Colonic mucosa (tissue), 4 donors: Measurements from ENCODE around the gene SLC16A8. TPM values are rescaled to one million over a fixed set of nuclear protein-coding genes. Genes with fewer than 3 reads are reported as not detected.

Source experiments
- DNase-seq: peaks from one replicate; pipeline ENCODE4 v3.0.0-alpha.2; 2020
- H3K27ac ChIP-seq: fragments of 200-600 bp; one replicate; pipeline ENCODE4 v1.8.0; 2021
- H3K27me3 ChIP-seq: fragments of 200-600 bp; one replicate; pipeline ENCODE4 v1.8.0; 2021
- H3K36me3 ChIP-seq: fragments of 200-600 bp; one replicate; pipeline ENCODE4 v1.8.0; 2021
- H3K4me1 ChIP-seq: fragments of 200-600 bp; one replicate; pipeline ENCODE4 v1.8.0; 2021; ENCODE audit warnings: mild to moderate bottlenecking
- H3K4me3 ChIP-seq: fragments of 200-600 bp; one replicate; pipeline ENCODE4 v1.8.0; 2021
- H3K9ac ChIP-seq, 2 donors: one replicate each; pipeline ENCODE4 v1.7.0; 2013; ENCODE audit warnings: control low read depth in 2 of 2, low read depth in 2 of 2, low read length in 2 of 2
- H3K9me3 ChIP-seq: fragments of 200-600 bp; one replicate; pipeline ENCODE4 v1.8.0; 2021
- intact Hi-C: fragments of 100-400 bp; cut with DNase I; formaldehyde crosslinking; loops from one replicate; pipeline ENCODE4 v1.14.1; 2022
- total RNA-seq, 2 donors: library from RNA; stranded (reverse); fragmentation: NEBNext Ultra II Directional in 1 of 2; extraction: Animal tissue kit (Norgen Biotek cat#: 25700) in 1 of 2; gene quantifications; one replicate each; pipeline ENCODE4 v1.2.1, GENCODE V29; 2021
- TF ChIP-seq, protein P1 (sequence below): fragments of 200-600 bp; IDR thresholded peaks from one replicate; pipeline ENCODE4 v1.8.0; 2022; ENCODE audit warnings: antibody characterized with exemption, mild to moderate bottlenecking
- donor health status: healthy.
- donor health status: DM: no; HTN: no; CAD: no.
- donor health status: DM: no; HTN: no; CAD: no.

SLC16A8 gene
- total RNA-seq, 2 donors from 2014 or later: 0.27 TPM; not detected in 1

DNA sequence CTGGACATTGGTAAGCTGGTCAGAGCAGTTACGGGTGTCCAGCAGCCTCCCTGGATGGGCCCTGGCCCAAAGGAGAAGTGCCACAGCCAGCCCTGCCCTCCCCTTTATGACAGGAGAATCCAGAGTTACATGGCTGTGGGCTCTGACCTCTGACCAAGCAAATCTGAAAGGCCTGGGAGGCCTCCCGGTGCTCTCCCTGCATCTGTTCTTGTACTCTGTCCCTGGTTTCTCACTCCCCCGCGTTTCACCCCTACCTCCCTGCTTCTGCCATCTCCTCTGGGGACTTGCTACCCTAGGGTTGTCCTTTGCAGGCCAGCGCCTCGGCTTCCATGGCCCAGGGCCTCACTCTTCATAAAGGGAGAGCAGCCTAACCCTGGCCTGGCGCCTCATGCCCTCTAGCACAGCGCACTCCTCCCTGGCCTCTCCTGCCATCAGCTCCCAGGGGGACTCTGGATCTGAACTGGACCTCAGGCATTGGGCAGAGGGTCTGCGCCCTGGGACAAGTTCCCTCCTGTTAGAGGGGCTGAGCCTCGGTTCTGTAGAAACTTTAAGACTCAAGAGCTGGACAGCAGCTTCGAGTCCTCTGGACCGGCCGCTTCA is 16.1 kb downstream of the SLC16A8 start:
- Histone ChIP-seq H3K4me1 (no peaks in the 10 kb centered on the region), H3K27me3 (no peaks in the 10 kb centered on the region), H3K4me3 (no peak overlapping the region), H3K9me3 (no peaks in the 10 kb centered on the region), H3K27ac (no peak overlapping the region), H3K9ac (no peak overlapping the region), H3K36me3 (peaks cover 11% of the 10 kb centered on the region)
- TF ChIP-seq, protein P1, sequence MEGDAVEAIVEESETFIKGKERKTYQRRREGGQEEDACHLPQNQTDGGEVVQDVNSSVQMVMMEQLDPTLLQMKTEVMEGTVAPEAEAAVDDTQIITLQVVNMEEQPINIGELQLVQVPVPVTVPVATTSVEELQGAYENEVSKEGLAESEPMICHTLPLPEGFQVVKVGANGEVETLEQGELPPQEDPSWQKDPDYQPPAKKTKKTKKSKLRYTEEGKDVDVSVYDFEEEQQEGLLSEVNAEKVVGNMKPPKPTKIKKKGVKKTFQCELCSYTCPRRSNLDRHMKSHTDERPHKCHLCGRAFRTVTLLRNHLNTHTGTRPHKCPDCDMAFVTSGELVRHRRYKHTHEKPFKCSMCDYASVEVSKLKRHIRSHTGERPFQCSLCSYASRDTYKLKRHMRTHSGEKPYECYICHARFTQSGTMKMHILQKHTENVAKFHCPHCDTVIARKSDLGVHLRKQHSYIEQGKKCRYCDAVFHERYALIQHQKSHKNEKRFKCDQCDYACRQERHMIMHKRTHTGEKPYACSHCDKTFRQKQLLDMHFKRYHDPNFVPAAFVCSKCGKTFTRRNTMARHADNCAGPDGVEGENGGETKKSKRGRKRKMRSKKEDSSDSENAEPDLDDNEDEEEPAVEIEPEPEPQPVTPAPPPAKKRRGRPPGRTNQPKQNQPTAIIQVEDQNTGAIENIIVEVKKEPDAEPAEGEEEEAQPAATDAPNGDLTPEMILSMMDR: no peak
- intact Hi-C loops: no loop called here
- DNase-seq: no peak

DNA sequence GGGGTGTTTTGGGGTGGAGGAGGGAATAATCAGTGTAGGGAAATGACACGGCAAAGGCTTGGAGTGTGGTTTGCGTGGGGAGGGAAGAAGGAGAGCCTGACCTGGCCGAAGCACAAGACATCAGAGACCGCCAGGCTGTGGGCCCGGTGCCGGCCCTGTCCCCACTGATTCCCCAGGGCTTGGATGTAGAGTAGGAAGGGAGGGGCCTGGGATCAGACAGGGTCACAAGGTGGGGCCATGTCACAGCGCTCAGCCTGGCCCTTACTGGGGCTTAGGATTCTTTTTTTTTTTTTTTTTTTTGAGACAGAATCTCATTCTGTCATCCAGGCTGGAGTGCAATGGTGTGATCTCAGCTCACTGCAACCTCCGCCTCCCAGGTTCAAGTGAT is 17.0 kb downstream of the SLC16A8 start:
- intact Hi-C loops: no loop called here
- Histone ChIP-seq H3K9ac (no peak overlapping the region), H3K36me3 (peaks cover 11% of the 10 kb centered on the region), H3K4me1 (no peaks in the 10 kb centered on the region), H3K27me3 (no peaks in the 10 kb centered on the region), H3K4me3 (no peak overlapping the region), H3K9me3 (no peaks in the 10 kb centered on the region), H3K27ac (no peak overlapping the region)
- DNase-seq: no peak
- TF ChIP-seq, protein P1: no peak

DNA sequence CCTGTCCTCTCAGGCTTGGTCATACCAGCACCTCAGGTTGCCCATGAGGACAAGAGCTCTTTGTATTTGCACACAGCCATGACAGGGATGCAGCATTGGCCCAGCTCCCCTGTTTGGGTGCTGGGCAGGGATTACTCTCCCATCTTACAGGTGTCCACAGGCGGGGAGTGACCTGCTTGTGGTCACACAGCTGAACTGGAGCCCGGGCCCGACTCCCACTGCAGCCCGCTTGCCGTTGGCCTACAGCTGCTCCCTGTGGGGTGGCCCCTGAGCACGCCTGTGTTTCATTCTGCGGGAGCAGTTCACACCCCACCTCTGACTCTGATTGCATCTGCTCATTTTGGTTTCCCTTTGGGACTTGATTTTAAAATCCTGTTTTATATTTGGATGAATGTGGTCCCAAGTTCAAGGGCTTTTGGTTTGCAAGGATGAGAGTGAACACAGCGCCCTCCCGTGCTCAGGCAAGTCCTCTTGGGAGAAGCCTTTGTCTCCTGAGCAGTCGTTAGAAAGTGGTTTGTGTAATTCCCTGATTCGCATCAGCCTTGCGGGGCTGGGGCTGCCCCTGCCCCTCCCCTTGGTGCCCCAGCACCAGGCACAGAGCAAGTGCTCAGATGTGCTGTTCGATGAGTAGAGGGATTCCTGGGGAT is 17.5 kb downstream of the SLC16A8 start:
- DNase-seq: no peak
- H3K36me3 ChIP-seq: peaks cover 6% of the 10 kb centered on the region
- H3K27me3 ChIP-seq: no peaks in the 10 kb centered on the region
- H3K9me3 ChIP-seq: no peaks in the 10 kb centered on the region
- TF ChIP-seq, protein P1: no peak
- H3K9ac ChIP-seq: no peak overlapping the region
- intact Hi-C loops: no loop called here
- H3K27ac ChIP-seq: no peak overlapping the region
- no peaks in the 10 kb centered on the region for H3K4me1 ChIP-seq
- no peak overlapping the region for H3K4me3 ChIP-seq

DNA sequence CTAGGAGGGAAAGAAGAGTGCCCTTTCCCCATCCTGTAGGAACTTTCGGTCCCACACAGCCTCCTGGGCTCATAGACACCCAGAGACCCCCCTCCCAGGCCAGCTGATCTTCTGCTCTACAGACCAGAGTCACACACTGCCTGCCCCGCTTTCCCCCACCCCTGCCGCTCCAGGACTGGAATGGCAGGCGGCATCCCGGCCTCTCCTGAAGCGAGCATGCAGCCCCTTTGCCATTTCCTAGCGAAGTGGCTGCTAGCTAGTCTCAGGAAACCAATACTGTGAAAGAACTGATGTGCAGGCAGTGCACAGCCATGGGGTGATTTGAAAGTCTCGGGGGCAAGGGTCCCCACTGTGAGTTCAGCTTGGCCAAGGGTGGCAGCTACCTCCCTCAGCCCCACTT is 18.4 kb downstream of the SLC16A8 start:
- no peak overlapping the region for H3K27ac ChIP-seq
- intact Hi-C loops: no loop called here
- no peaks in the 10 kb centered on the region for H3K4me1 ChIP-seq
- DNase-seq: no peak
- peaks cover 5% of the 10 kb centered on the region for H3K36me3 ChIP-seq
- TF ChIP-seq, protein P1: no peak
- H3K27me3 ChIP-seq: no peaks in the 10 kb centered on the region
- H3K9me3 ChIP-seq: no peaks in the 10 kb centered on the region
- H3K4me3 ChIP-seq: no peak overlapping the region
- H3K9ac ChIP-seq: no peak overlapping the region

DNA sequence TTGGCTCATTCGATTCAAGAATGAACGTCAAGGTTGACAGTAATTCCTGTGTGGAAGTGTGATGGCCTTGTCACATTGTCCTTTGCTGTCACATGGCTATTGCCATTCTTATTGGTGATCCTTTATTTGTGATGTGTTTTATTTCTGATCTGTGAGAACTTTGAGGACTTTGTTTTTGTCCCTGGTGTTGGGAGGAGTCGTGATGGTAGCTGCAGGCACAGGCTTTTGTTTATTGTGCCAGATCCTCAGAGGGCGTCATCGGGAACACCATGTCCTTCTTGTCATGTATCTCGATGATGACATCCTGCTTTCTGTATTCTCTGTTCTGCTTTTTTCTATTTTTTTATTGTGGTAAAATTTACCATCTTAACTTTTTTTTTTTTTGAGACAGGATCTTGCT is 21.2 kb downstream of the SLC16A8 start:
- TF ChIP-seq, protein P1: no peak
- no peak overlapping the region for H3K9ac ChIP-seq
- no peaks in the 10 kb centered on the region for H3K4me1 ChIP-seq
- no peak overlapping the region for H3K4me3 ChIP-seq
- H3K27ac ChIP-seq: no peak overlapping the region
- intact Hi-C loops: no loop called here
- H3K36me3 ChIP-seq: peaks cover 5% of the 10 kb centered on the region
- no peak for DNase-seq
- no peaks in the 10 kb centered on the region for H3K9me3 ChIP-seq
- no peaks in the 10 kb centered on the region for H3K27me3 ChIP-seq
